Osteoblast (primary cell): ENCODE data around the gene RIOK1. TPM values are rescaled to one million over a fixed set of nuclear protein-coding genes. Genes with fewer than 3 reads are reported as not detected.

Experiments used
- DNase-seq: peaks from one replicate; pipeline ENCODE4 v3.0.0; 2011; ENCODE audit warnings: low spot score, mixed read lengths; ENCODE audit not compliant: insufficient read length; ENCODE audit errors: missing footprints
- H2AFZ ChIP-seq: 2 replicates; pipeline ENCODE4 v1.6.0; 2011; ENCODE audit warnings: mild to moderate bottlenecking, low read length
- H3K27ac ChIP-seq: 2 replicates; pipeline ENCODE4 v1.5.1; 2011; ENCODE audit warnings: mild to moderate bottlenecking, low read depth, low read length, moderate library complexity
- H3K27me3 ChIP-seq: 2 replicates; pipeline ENCODE4 v1.6.0; 2012; ENCODE audit warnings: mild to moderate bottlenecking, control low read depth, inconsistent platforms, low read length, moderate library complexity; ENCODE audit not compliant: insufficient read depth
- H3K36me3 ChIP-seq: 2 replicates; pipeline ENCODE4 v1.5.1; 2011; ENCODE audit warnings: mild to moderate bottlenecking, low read length, control low read depth, moderate library complexity; ENCODE audit not compliant: insufficient read depth
- H3K4me1 ChIP-seq: 2 replicates; pipeline ENCODE4 v1.5.1; 2011; ENCODE audit warnings: mild to moderate bottlenecking, low read length, control low read depth, moderate library complexity; ENCODE audit not compliant: insufficient read depth
- H3K4me2 ChIP-seq: 2 replicates; pipeline ENCODE4 v1.6.0; 2011; ENCODE audit warnings: mild to moderate bottlenecking, low read length; ENCODE audit not compliant: insufficient read depth
- H3K4me3 ChIP-seq: fragments of 200-600 bp; sonication (generic); 3 replicates; pipeline ENCODE4 v1.5.1; 2012; ENCODE audit warnings: mild to moderate bottlenecking, low read length, inconsistent platforms; ENCODE audit not compliant: insufficient read depth
- H3K79me2 ChIP-seq: 2 replicates; pipeline ENCODE4 v1.6.0; 2012; ENCODE audit warnings: mild to moderate bottlenecking, low read length, control low read depth, inconsistent platforms; ENCODE audit not compliant: insufficient read depth
- H3K9me3 ChIP-seq: 2 replicates; pipeline ENCODE4 v1.5.1; 2011; ENCODE audit warnings: low read depth, low read length, control low read depth
- H4K20me1 ChIP-seq: 2 replicates; pipeline ENCODE4 v1.6.0; 2012; ENCODE audit warnings: mild to moderate bottlenecking, low read length, control low read depth; ENCODE audit not compliant: insufficient read depth
- total RNA-seq: library from RNA; depleted of rRNA; stranded (reverse); fragments of >200 nt; gene quantifications from 2 replicates; pipeline ENCODE4 v1.2.3, GENCODE V29; 2012
- TF ChIP-seq, protein P1 (sequence below): IDR thresholded peaks from 2 replicates; pipeline ENCODE4 v1.5.1; 2011; ENCODE audit warnings: mild to moderate bottlenecking, low read depth, low read length, moderate library complexity; ENCODE audit errors: extremely low read depth

Gene RIOK1
- total RNA-seq, 1 donor = 14.1 TPM

DNA sequence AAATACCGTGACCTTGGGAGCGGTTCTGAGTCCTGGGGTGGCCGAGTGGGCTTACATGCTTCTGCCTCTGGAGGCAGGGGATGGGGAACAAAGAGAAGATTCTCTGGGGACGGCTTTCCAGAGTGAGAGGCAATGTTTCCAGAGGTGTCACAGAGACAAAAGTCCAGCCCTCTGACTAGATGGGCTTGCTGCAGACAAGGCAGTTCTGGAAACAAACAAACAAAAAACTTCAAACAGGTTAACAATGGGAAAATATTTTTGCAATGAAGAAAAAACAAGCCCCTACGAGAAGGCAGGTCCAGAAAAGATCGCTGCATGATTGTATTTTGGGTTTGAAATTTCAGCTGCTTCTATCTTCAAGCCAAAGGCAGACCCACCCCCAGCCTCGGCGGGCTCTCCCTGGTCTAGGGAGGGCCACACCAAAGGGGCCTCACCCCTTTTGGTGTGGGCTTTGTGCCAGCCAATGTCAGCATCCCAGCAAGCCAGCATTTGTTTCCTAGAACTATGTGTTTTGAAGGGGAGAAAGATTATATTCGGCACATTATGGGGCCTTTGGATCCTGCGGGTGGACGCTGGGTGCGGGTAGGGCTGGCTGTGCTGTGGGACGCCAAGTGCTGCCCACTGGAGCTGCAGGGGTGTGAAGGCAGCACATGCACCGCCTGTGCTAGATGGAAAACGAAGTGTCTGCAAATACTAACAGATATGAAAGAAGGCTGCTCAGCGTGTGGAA, 42.9 kb downstream of the RIOK1 start:
- H3K79me2 ChIP-seq = no peaks in the 10 kb centered on the region
- peak overlapping the region; percentile 78 for H3K4me2 ChIP-seq
- H3K4me1 ChIP-seq = peaks cover 13% of the 10 kb centered on the region
- H4K20me1 ChIP-seq = no peaks in the 10 kb centered on the region
- peak; percentile 34 for DNase-seq
- peak overlapping the region; percentile 85 for H2AFZ ChIP-seq
- H3K36me3 ChIP-seq = no peaks in the 10 kb centered on the region
- peak overlapping the region; percentile 23 for H3K27ac ChIP-seq
- TF ChIP-seq, protein P1, sequence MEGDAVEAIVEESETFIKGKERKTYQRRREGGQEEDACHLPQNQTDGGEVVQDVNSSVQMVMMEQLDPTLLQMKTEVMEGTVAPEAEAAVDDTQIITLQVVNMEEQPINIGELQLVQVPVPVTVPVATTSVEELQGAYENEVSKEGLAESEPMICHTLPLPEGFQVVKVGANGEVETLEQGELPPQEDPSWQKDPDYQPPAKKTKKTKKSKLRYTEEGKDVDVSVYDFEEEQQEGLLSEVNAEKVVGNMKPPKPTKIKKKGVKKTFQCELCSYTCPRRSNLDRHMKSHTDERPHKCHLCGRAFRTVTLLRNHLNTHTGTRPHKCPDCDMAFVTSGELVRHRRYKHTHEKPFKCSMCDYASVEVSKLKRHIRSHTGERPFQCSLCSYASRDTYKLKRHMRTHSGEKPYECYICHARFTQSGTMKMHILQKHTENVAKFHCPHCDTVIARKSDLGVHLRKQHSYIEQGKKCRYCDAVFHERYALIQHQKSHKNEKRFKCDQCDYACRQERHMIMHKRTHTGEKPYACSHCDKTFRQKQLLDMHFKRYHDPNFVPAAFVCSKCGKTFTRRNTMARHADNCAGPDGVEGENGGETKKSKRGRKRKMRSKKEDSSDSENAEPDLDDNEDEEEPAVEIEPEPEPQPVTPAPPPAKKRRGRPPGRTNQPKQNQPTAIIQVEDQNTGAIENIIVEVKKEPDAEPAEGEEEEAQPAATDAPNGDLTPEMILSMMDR = no peak
- H3K27me3 ChIP-seq = no peaks in the 10 kb centered on the region
- H3K4me3 ChIP-seq = peak overlapping the region; percentile 65
- H3K9me3 ChIP-seq = no peaks in the 10 kb centered on the region

DNA sequence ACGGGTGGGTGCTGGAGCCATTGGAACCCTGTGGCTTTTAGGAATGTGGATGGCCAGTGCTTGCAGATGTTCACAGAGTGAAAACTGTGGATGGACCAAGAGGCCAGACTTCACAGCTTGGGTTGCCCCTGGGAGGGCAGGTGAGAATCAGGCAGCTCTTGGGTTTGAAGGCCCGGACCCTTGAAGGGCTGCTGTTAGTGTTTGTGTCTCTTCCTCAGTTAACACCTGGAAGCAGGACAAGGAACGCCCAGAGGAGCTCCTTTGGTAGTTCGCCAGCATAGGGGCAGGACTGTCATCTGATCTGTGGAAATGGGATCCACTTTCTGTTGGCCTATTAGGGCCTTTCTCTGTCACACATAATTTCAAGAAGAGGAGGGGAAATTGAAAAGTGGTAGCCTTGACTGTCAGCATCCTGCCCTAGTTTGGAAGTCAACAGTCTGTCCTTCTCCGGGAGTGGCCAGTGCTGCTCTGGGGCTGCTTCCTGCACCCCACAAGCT, 43.6 kb downstream of the RIOK1 start:
- Histone ChIP-seq H3K27me3 (no peaks in the 10 kb centered on the region), H3K4me3 (no peak overlapping the region), H2AFZ (no peak overlapping the region), H3K36me3 (no peaks in the 10 kb centered on the region), H3K4me1 (peaks cover 13% of the 10 kb centered on the region), H4K20me1 (no peaks in the 10 kb centered on the region), H3K4me2 (no peak overlapping the region), H3K9me3 (no peaks in the 10 kb centered on the region), H3K27ac (no peak overlapping the region), H3K79me2 (no peaks in the 10 kb centered on the region)
- peak; percentile 30 for DNase-seq
- TF ChIP-seq, protein P1 = no peak

DNA sequence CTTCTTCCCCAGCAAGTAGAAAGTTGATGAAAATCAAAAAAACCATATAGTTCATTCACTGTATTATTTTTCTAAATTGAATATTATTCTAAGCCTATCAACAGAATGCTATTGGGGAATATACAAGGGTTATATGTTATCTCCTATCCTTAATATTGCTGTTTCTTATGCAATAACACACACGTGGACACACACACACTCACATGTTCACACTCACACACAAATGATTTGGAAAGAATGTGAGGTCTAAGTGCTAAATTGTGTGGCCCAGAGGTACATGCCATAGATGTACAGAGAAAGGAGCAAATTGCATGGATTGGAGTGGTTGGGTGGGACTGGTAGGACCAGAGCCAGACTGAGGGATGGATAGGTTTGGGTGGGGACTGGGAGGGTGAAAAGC, 45.1 kb downstream of the RIOK1 start:
- H3K4me2 ChIP-seq = no peak overlapping the region

DNA sequence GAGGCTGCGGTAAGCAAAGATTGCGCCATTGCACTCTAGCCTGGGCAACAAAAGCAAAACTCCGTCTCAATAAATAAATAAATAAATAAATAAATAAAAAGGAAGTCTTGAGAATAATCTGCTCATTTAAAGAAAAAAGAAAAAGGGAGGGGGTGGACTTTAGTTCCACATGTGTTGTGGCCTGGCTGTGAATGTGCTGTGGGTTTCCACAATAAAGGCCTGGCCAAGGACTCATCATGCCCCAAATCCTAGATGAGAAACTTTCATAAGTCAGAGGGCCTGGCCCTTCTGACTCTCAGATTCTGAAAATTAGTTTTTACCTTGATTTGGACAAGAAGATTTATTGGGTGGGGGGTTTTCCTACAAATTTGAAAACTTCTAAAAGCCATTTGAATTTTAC, 48.4 kb downstream of the RIOK1 start:
- H2AFZ ChIP-seq = no peak overlapping the region
- H3K27me3 ChIP-seq = no peaks in the 10 kb centered on the region
- peaks cover 6% of the 10 kb centered on the region for H3K4me1 ChIP-seq
- H3K79me2 ChIP-seq = no peaks in the 10 kb centered on the region
- no peak overlapping the region for H3K4me3 ChIP-seq
- DNase-seq = peak; percentile 6
- H3K27ac ChIP-seq = no peak overlapping the region
- no peaks in the 10 kb centered on the region for H3K36me3 ChIP-seq
- H3K9me3 ChIP-seq = no peaks in the 10 kb centered on the region
- no peaks in the 10 kb centered on the region for H4K20me1 ChIP-seq
- TF ChIP-seq, protein P1 = no peak
- H3K4me2 ChIP-seq = no peak overlapping the region

More for the DNA sequence above, 45.1 kb downstream of the RIOK1 start:
- DNase-seq = peak; percentile 36
- Histone ChIP-seq H3K36me3 (no peaks in the 10 kb centered on the region), H3K9me3 (no peaks in the 10 kb centered on the region), H3K79me2 (no peaks in the 10 kb centered on the region), H3K27ac (no peak overlapping the region), H2AFZ (no peak overlapping the region), H3K27me3 (no peaks in the 10 kb centered on the region), H4K20me1 (no peaks in the 10 kb centered on the region), H3K4me3 (no peak overlapping the region), H3K4me1 (peaks cover 13% of the 10 kb centered on the region)
- TF ChIP-seq, protein P1 = no peak
